Endothelial cell of umbilical vein (primary cell): ENCODE results near the gene ZSWIM6. TPM values are rescaled to one million over a fixed set of nuclear protein-coding genes. Genes with fewer than 3 reads are reported as not detected.

ENCODE experiments used
- BruUV-seq: library from RNA; stranded (reverse); fragments of 400-500 nt; replicated peaks from 2 replicates; lab custom pipeline; 2021; lab: Mats Ljungman, UMichigan
- CTCF ChIA-PET: fragments of 300-600, 350-600 bp; sonication (Branson Sonifier 250); formaldehyde crosslinking; loops from one replicate; lab custom pipeline; 2021; ENCODE audit warnings: antibody characterized with exemption, inconsistent platforms; lab: Charles Lee
- POLR2A ChIA-PET: fragments of 300-600, 350-600 bp; sonication (Branson Sonifier 250); formaldehyde crosslinking; loops from one replicate; lab custom pipeline; 2021; ENCODE audit warnings: antibody characterized with exemption, inconsistent platforms; lab: Charles Lee
- DNase-seq: peaks from one replicate; pipeline ENCODE4 v3.0.0-alpha.2; 2011; ENCODE audit warnings: low read depth, low spot score
- FAIRE-seq: peaks from 2 replicates; lab custom pipeline; 2011; peaks lifted over from hg19 to GRCh38; lab: Jason Lieb, UNC
- H2AFZ ChIP-seq: 2 replicates; pipeline ENCODE4 v1.6.0; 2012; ENCODE audit warnings: low read depth, low read length, control low read depth, inconsistent platforms
- H3K27ac ChIP-seq: 2 replicates; pipeline ENCODE4 v1.5.1; 2011; ENCODE audit warnings: low read depth, mild to moderate bottlenecking, control low read depth, low read length, moderate library complexity; ENCODE audit not compliant: insufficient read depth
- H3K27me3 ChIP-seq, 2 experiments: 2 replicates each; pipeline versions ENCODE4 v1.6.0 to v1.6.1; 2011; ENCODE audit warnings: low read length in 2 of 2, mixed read lengths in 1 of 2; ENCODE audit not compliant: control insufficient read depth in 2 of 2, insufficient read depth in 2 of 2
- H3K36me3 ChIP-seq, 2 experiments: 2 replicates in 1 of 2; 3 replicates in 1 of 2; pipeline ENCODE4 v1.5.1; 2011; ENCODE audit warnings: low read length in 2 of 2, mild to moderate bottlenecking in 1 of 2, moderate library complexity in 1 of 2; ENCODE audit not compliant: control insufficient read depth in 2 of 2, insufficient read depth in 2 of 2; ENCODE audit errors: extremely low read depth in 1 of 2
- H3K4me1 ChIP-seq: 3 replicates; pipeline ENCODE4 v1.5.1; 2011; ENCODE audit warnings: mild to moderate bottlenecking, low read length; ENCODE audit not compliant: control insufficient read depth, insufficient read depth; ENCODE audit errors: extremely low read depth
- H3K4me2 ChIP-seq: 2 replicates; pipeline ENCODE4 v1.6.1; 2011; ENCODE audit warnings: low read length, control low read depth, mixed read lengths; ENCODE audit not compliant: insufficient read depth
- H3K4me3 ChIP-seq, 3 experiments: fragments of 200-600 bp in 1 of 3; sonication (generic), shearing (Covaris generic) in 1 of 3; replicated peaks in 1 of 3; 2 replicates each; pipeline ENCODE4 v1.5.1; 2011 to 2016; ENCODE audit warnings: control low read depth in 3 of 3, low read length in 3 of 3, mild to moderate bottlenecking in 2 of 3, inconsistent platforms in 1 of 3, low read depth in 1 of 3, moderate library complexity in 1 of 3; ENCODE audit not compliant: insufficient read depth in 1 of 3
- H3K79me2 ChIP-seq: 2 replicates; pipeline ENCODE4 v1.6.0; 2012; ENCODE audit warnings: low read length, inconsistent platforms; ENCODE audit not compliant: control insufficient read depth, insufficient read depth
- H3K9ac ChIP-seq: replicated peaks from 2 replicates; pipeline ENCODE3; 2011; ENCODE audit warnings: low read length, control low read depth; ENCODE audit not compliant: insufficient read depth; ENCODE audit errors: extremely low read depth
- H3K9me1 ChIP-seq: replicated peaks from 3 replicates; pipeline ENCODE4 v1.6.0; 2011; ENCODE audit warnings: mild to moderate bottlenecking, low read length; ENCODE audit not compliant: control insufficient read depth, insufficient read depth; ENCODE audit errors: extremely low read depth
- H3K9me3 ChIP-seq: replicated peaks from 2 replicates; pipeline ENCODE4 v1.5.1; 2012; ENCODE audit warnings: low read length, inconsistent platforms; ENCODE audit not compliant: control insufficient read depth, insufficient read depth
- H4K20me1 ChIP-seq: replicated peaks from 2 replicates; pipeline ENCODE3; 2011; ENCODE audit warnings: mild to moderate bottlenecking, low read length; ENCODE audit not compliant: control insufficient read depth, insufficient read depth; ENCODE audit errors: extremely low read depth
- CTCF ChIP-seq, 2 donors: IDR thresholded peaks; 1 replicate in 1 of 2; 2 replicates in 1 of 2; pipeline ENCODE4 v1.5.1; 2011; ENCODE audit warnings: low read length in 2 of 2, mild to moderate bottlenecking in 2 of 2, moderate library complexity in 2 of 2, control low read depth in 1 of 2, inconsistent platforms in 1 of 2, low read depth in 1 of 2; ENCODE audit not compliant: insufficient read depth in 1 of 2; ENCODE audit errors: extremely low read depth in 1 of 2
- EZH2 ChIP-seq: IDR thresholded peaks from 2 replicates; pipeline ENCODE4 v1.6.1; 2012; ENCODE audit warnings: borderline replicate concordance, low read depth, mild to moderate bottlenecking, moderate library complexity, low read length, inconsistent platforms; ENCODE audit not compliant: severe bottlenecking
- FOS ChIP-seq: IDR thresholded peaks from 2 replicates; pipeline ENCODE4 v1.6.1; 2011; ENCODE audit warnings: mild to moderate bottlenecking, low read length, moderate library complexity, borderline replicate concordance; ENCODE audit not compliant: insufficient read depth
- GATA2 ChIP-seq: IDR thresholded peaks from 2 replicates; pipeline ENCODE4 v1.7.0; 2011; ENCODE audit warnings: low read depth, mild to moderate bottlenecking, moderate library complexity, mixed read lengths, low read length; ENCODE audit not compliant: insufficient read length, insufficient read depth
- JUN ChIP-seq: IDR thresholded peaks from 2 replicates; pipeline ENCODE4 v1.6.1; 2011; ENCODE audit warnings: borderline replicate concordance, low read depth; ENCODE audit not compliant: insufficient read length, insufficient read depth
- MYC ChIP-seq: IDR thresholded peaks from one replicate; pipeline ENCODE4 v1.6.1; 2011; ENCODE audit warnings: mild to moderate bottlenecking, low read depth, low read length
- POLR2A ChIP-seq: IDR thresholded peaks from 2 replicates; pipeline ENCODE4 v1.6.1; 2012; ENCODE audit warnings: low read depth, mild to moderate bottlenecking, control low read depth, low read length
- POLR2AphosphoS5 ChIP-seq: IDR thresholded peaks from 2 replicates; pipeline ENCODE4 v1.6.1; 2012; ENCODE audit warnings: low read depth, mild to moderate bottlenecking, control low read depth, low read length, moderate library complexity; ENCODE audit not compliant: insufficient read depth
- dilution Hi-C: fragments of 300-500 bp; cut with MboI; formaldehyde crosslinking; loops from one replicate; pipeline ENCODE4 v1.15.0; 2019; ENCODE audit warnings: low sequenced_read_pairs; ENCODE audit not compliant: extremely low pct_ligation_motif_present
- intact Hi-C: fragments of 100-400 bp; cut with micrococcal nuclease; formaldehyde crosslinking; loops from one replicate; pipeline ENCODE4 v1.10.0; 2022
- polyA plus RNA-seq, 4 experiments: library from polyadenylated mRNA; depleted of rRNA in 3 of 4; stranded (reverse) in 3 of 4; unstranded in 1 of 4; fragments of >200 nt; gene quantifications; 2 replicates each; pipeline versions ENCODE4 v1.2.1 to v1.2.3, GENCODE V29; 2011 to 2012; ENCODE audit warnings: missing spikeins in 1 of 4
- total RNA-seq: library from RNA; stranded (reverse); gene quantifications from 2 replicates; pipeline ENCODE4 v1.2.3, GENCODE V29; 2021
- TF ChIP-seq, protein P1 (sequence below): IDR thresholded peaks from 2 replicates; pipeline ENCODE4 v1.6.1; 2011; ENCODE audit not compliant: insufficient read depth, insufficient read length

ZSWIM6 gene
- total and polyA plus RNA-seq, 2 donors (not counting 3 experiments of a cell fraction or from before 2014, with no cell fraction given) = 14.9 to 25.3 TPM

GRCh38 chr5:61464512-61464911 is 132.5 kb downstream of the ZSWIM6 start:
- intact Hi-C loops = no loop called here
- dilution Hi-C loops = no loop called here
- Histone ChIP-seq H3K27me3 (no peaks in the 10 kb centered on the region), H3K9ac (no peak overlapping the region), H3K9me1 (no peaks in the 10 kb centered on the region), H3K9me3 (no peaks in the 10 kb centered on the region), H3K4me3 (no peak overlapping the region), H3K79me2 (peaks cover 92% of the 10 kb centered on the region), H3K4me2 (no peak overlapping the region), H3K27ac (no peak overlapping the region), H3K36me3 (no peaks in the 10 kb centered on the region), H2AFZ (no peak overlapping the region), H3K4me1 (no peaks in the 10 kb centered on the region), H4K20me1 (peaks cover 33% of the 10 kb centered on the region)
- TF ChIP-seq POLR2AphosphoS5 (no peak), JUN (no peak), POLR2A (no peak), GATA2 (no peak), EZH2 (no peak), MYC (no peak), FOS (no peak), CTCF (IDR thresholded peaks at IDR 0.05; ENCODE audit: extremely low read depth in 1 of 2, insufficient read depth in 1 of 2, low read depth in 1 of 2, low read length in 2 of 2) (no peak)
- TF ChIP-seq, protein P1, sequence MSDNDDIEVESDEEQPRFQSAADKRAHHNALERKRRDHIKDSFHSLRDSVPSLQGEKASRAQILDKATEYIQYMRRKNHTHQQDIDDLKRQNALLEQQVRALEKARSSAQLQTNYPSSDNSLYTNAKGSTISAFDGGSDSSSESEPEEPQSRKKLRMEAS = no peak
- DNase-seq (no peak), FAIRE-seq (no peak)
- ChIA-PET CTCF (no interaction called here), POLR2A (no interaction called here)
- BruUV-seq = no TSS peak
